Neural cell (in vitro differentiated cells): Measurements from ENCODE around the gene CTDSPL. TPM values are rescaled to one million over a fixed set of nuclear protein-coding genes. Genes with fewer than 3 reads are reported as not detected.

ENCODE experiments used
- H2AFZ ChIP-seq: fragments of 200-600, 300-800 bp; sonication (generic), shearing (Covaris generic); 2 replicates; pipeline ENCODE4 v1.6.0; 2014; ENCODE audit warnings: low read depth, mild to moderate bottlenecking, antibody characterized with exemption, low read length, moderate library complexity
- H3F3A ChIP-seq: fragments of 200-600 bp; shearing (Covaris generic); 2 replicates; pipeline ENCODE4 v1.6.1; 2016; ENCODE audit warnings: mild to moderate bottlenecking, moderate library complexity, mixed read lengths, antibody characterized with exemption, low read length; ENCODE audit not compliant: insufficient read depth, poor library complexity, severe bottlenecking
- H3K27ac ChIP-seq: fragments of 200-600, 300-800 bp; sonication (generic), shearing (Covaris generic); 2 replicates; pipeline ENCODE4 v1.5.1; 2014; ENCODE audit warnings: mild to moderate bottlenecking, low read length, moderate library complexity
- H3K27me3 ChIP-seq: fragments of 300-800, 200-600 bp; sonication (generic), shearing (Covaris generic); 2 replicates; pipeline ENCODE4 v1.6.0; 2014; ENCODE audit warnings: mild to moderate bottlenecking, low read depth, low read length, moderate library complexity; ENCODE audit not compliant: insufficient read depth
- H3K36me3 ChIP-seq: fragments of 300-800, 200-600 bp; sonication (generic), shearing (Covaris generic); 2 replicates; pipeline ENCODE4 v1.5.1; 2014; ENCODE audit warnings: mild to moderate bottlenecking, antibody characterized with exemption, low read length, moderate library complexity; ENCODE audit not compliant: insufficient read depth
- H3K4me2 ChIP-seq: fragments of 300-800, 200-600 bp; sonication (generic), shearing (Covaris generic); 2 replicates; pipeline ENCODE4 v1.6.0; 2014; ENCODE audit warnings: mild to moderate bottlenecking, low read length
- H3K4me3 ChIP-seq: fragments of 300-800, 200-600 bp; sonication (generic), shearing (Covaris generic); 2 replicates; pipeline ENCODE4 v1.5.1; 2014; ENCODE audit warnings: mild to moderate bottlenecking, low read length, moderate library complexity
- H3K79me2 ChIP-seq: fragments of 200-600 bp; shearing (Covaris generic); replicated peaks from 2 replicates; pipeline ENCODE4 v1.6.0; 2014; ENCODE audit warnings: mild to moderate bottlenecking, low read length, moderate library complexity; ENCODE audit not compliant: insufficient read depth
- H3K9ac ChIP-seq: fragments of 300-800, 200-600 bp; sonication (generic), shearing (Covaris generic); 2 replicates; pipeline ENCODE4 v1.6.1; 2016; ENCODE audit warnings: mild to moderate bottlenecking, low read length, mixed read lengths
- H3K9me2 ChIP-seq: fragments of 200-600 bp; shearing (Covaris generic); 2 replicates; pipeline ENCODE4 v1.6.1; 2016; ENCODE audit warnings: mild to moderate bottlenecking, low read length, mixed read lengths; ENCODE audit not compliant: insufficient read depth
- H3K9me3 ChIP-seq: fragments of 200-600, 300-800 bp; sonication (generic), shearing (Covaris generic); 2 replicates; pipeline ENCODE4 v1.6.1; 2016; ENCODE audit warnings: mild to moderate bottlenecking, mixed run types, low read length, moderate library complexity, mixed read lengths
- H4K20me1 ChIP-seq: fragments of 200-600 bp; shearing (Covaris generic); 2 replicates; pipeline ENCODE4 v1.6.1; 2016; ENCODE audit warnings: mild to moderate bottlenecking, mixed run types; ENCODE audit not compliant: insufficient read depth
- EP300 ChIP-seq: fragments of 450-650 bp; conservative IDR thresholded peaks from 2 replicates; pipeline ENCODE4 v1.6.1; 2014; ENCODE audit warnings: antibody characterized with exemption, mild to moderate bottlenecking, moderate library complexity; ENCODE audit not compliant: poor library complexity, severe bottlenecking
- EZH2 ChIP-seq: fragments of 200-600, 300-800 bp; shearing (Covaris generic), sonication (generic); IDR thresholded peaks from 2 replicates; pipeline ENCODE4 v1.6.1; 2014; ENCODE audit warnings: antibody characterized with exemption, low read length, borderline replicate concordance, mild to moderate bottlenecking; ENCODE audit not compliant: insufficient read depth, poor library complexity, severe bottlenecking
- MXI1 ChIP-seq: fragments of 450-650 bp; conservative IDR thresholded peaks from 2 replicates; pipeline ENCODE4 v1.6.1; 2014; ENCODE audit warnings: antibody characterized with exemption, mild to moderate bottlenecking; ENCODE audit not compliant: poor library complexity, severe bottlenecking
- POLR2AphosphoS5 ChIP-seq: IDR thresholded peaks from 2 replicates; pipeline ENCODE4 v1.6.1; 2012
- RAD21 ChIP-seq: fragments of 450-650 bp; conservative IDR thresholded peaks from 2 replicates; pipeline ENCODE4 v1.6.1; 2014; ENCODE audit warnings: antibody characterized with exemption, mild to moderate bottlenecking, moderate library complexity
- REST ChIP-seq: IDR thresholded peaks from 2 replicates; pipeline ENCODE4 v1.6.1; 2012; ENCODE audit warnings: borderline replicate concordance
- SMC3 ChIP-seq: fragments of 450-650 bp; conservative IDR thresholded peaks from 2 replicates; pipeline ENCODE4 v1.6.1; 2014; ENCODE audit warnings: antibody characterized with exemption, mild to moderate bottlenecking, moderate library complexity; ENCODE audit not compliant: poor library complexity
- TAF1 ChIP-seq: IDR thresholded peaks from 2 replicates; pipeline ENCODE4 v1.6.1; 2012; ENCODE audit warnings: low read depth
- polyA plus RNA-seq: library from polyadenylated mRNA; depleted of rRNA; stranded (reverse); fragments of >200 nt; gene quantifications from 2 replicates; pipeline ENCODE4 v1.2.3, GENCODE V29; 2014
- TF ChIP-seq, protein P1 (sequence below): fragments of 450-650 bp; IDR thresholded peaks from 2 replicates; pipeline ENCODE4 v1.5.1; 2014; ENCODE audit warnings: antibody characterized with exemption, mild to moderate bottlenecking, moderate library complexity; ENCODE audit not compliant: poor library complexity, severe bottlenecking

The CTDSPL gene
- polyA plus RNA-seq, 1 donor from 2014 or later, result 17.0 TPM

GRCh38 chr3:38020342-38020726 is 158.7 kb downstream of the CTDSPL start:
- no peaks in the 10 kb centered on the region for H3K27me3 ChIP-seq
- no peak overlapping the region for H3K27ac ChIP-seq
- H2AFZ ChIP-seq, result no peak overlapping the region
- no peaks in the 10 kb centered on the region for H4K20me1 ChIP-seq
- no peaks in the 10 kb centered on the region for H3K79me2 ChIP-seq
- no peaks in the 10 kb centered on the region for H3K36me3 ChIP-seq
- H3K9ac ChIP-seq, result no peak overlapping the region
- H3K9me2 ChIP-seq, result no peaks in the 10 kb centered on the region
- TF ChIP-seq TAF1, result no peak
- no peak overlapping the region for H3K4me2 ChIP-seq
- H3K9me3 ChIP-seq, result no peaks in the 10 kb centered on the region
- no peak overlapping the region for H3K4me3 ChIP-seq
- no peaks in the 10 kb centered on the region for H3F3A ChIP-seq

DNA sequence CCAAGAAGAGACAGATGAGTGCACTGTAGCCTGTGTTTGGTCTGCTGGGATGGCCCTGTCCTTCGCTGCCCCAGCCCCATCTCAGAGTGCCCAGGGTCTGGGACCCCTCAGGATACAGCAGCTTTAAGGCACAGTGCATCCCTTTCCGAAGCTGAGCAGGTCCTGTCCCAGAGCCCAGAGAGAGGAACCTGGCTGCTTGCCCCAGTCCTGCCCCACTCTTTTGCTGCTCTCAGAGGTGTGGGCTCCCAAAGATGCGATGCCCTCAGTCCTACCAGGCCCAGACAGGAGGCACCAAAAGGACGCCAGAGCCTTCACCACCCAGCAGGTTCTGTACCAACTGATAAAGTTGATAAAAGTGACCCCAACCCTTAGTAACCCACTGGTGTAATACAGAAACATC is 159.5 kb downstream of the CTDSPL start:
- no peak overlapping the region for H3K27ac ChIP-seq
- H3K4me3 ChIP-seq, result no peak overlapping the region
- no peaks in the 10 kb centered on the region for H3K36me3 ChIP-seq
- no peaks in the 10 kb centered on the region for H3K27me3 ChIP-seq
- H3K9me2 ChIP-seq, result no peaks in the 10 kb centered on the region
- H3K9ac ChIP-seq, result no peak overlapping the region
- no peaks in the 10 kb centered on the region for H3K9me3 ChIP-seq
- H4K20me1 ChIP-seq, result no peaks in the 10 kb centered on the region
- H2AFZ ChIP-seq, result no peak overlapping the region
- no peak overlapping the region for H3K4me2 ChIP-seq
- H3F3A ChIP-seq, result no peaks in the 10 kb centered on the region
- H3K79me2 ChIP-seq, result no peaks in the 10 kb centered on the region
- no peak for TF ChIP-seq POLR2AphosphoS5

GRCh38 chr3:38022301-38022700 is 160.6 kb downstream of the CTDSPL start:
- no peak overlapping the region for H3K4me3 ChIP-seq
- no peak overlapping the region for H3K9ac ChIP-seq
- H3F3A ChIP-seq, result no peaks in the 10 kb centered on the region
- H3K27ac ChIP-seq, result no peak overlapping the region
- H4K20me1 ChIP-seq, result no peaks in the 10 kb centered on the region
- no peak overlapping the region for H3K4me2 ChIP-seq
- no peaks in the 10 kb centered on the region for H3K36me3 ChIP-seq
- H3K9me2 ChIP-seq, result no peaks in the 10 kb centered on the region
- TF ChIP-seq POLR2AphosphoS5 (no peak), EP300 (no peak), SMC3 (no peak), MXI1 (no peak), REST (no peak), EZH2 (no peak), TAF1 (no peak), RAD21 (no peak)
- TF ChIP-seq, protein P1, sequence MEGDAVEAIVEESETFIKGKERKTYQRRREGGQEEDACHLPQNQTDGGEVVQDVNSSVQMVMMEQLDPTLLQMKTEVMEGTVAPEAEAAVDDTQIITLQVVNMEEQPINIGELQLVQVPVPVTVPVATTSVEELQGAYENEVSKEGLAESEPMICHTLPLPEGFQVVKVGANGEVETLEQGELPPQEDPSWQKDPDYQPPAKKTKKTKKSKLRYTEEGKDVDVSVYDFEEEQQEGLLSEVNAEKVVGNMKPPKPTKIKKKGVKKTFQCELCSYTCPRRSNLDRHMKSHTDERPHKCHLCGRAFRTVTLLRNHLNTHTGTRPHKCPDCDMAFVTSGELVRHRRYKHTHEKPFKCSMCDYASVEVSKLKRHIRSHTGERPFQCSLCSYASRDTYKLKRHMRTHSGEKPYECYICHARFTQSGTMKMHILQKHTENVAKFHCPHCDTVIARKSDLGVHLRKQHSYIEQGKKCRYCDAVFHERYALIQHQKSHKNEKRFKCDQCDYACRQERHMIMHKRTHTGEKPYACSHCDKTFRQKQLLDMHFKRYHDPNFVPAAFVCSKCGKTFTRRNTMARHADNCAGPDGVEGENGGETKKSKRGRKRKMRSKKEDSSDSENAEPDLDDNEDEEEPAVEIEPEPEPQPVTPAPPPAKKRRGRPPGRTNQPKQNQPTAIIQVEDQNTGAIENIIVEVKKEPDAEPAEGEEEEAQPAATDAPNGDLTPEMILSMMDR, result no peak
- H3K79me2 ChIP-seq, result no peaks in the 10 kb centered on the region
- H2AFZ ChIP-seq, result no peak overlapping the region
- no peaks in the 10 kb centered on the region for H3K27me3 ChIP-seq
- no peaks in the 10 kb centered on the region for H3K9me3 ChIP-seq
